ENCODE results near the gene ALDH2.
"Not testable (repeated sequence)": the region's sequence is repeated elsewhere in the genome, so short reads cannot be mapped to it uniquely, and the experiment has no call there.

Gene ALDH2

DNA sequence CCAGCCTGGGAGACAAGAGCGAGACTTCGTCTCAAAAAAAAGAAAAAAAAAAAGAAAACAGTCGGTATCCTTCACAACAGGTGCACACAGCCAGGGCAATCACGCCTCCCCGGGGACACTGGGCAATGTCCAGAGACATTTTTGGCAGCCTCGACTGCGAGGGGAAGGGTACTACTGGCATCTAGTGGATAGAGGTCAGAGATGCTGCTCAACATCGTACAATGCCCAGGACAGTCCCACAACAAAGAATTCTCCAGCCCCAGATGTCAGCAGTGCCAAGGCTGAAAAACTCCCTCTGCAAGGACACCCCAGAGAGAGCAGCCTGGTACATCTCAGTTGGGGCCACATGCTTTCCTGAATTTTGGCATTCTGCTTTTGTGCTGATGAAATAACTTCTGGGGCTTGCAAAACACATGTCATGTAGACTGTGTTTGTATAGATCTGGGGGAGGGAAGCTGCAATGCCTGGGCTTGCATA is 21.5 kb downstream of the ALDH2 start:
- DNase-seq (ENCODE audit: low read depth), result peak; percentile 71

DNA sequence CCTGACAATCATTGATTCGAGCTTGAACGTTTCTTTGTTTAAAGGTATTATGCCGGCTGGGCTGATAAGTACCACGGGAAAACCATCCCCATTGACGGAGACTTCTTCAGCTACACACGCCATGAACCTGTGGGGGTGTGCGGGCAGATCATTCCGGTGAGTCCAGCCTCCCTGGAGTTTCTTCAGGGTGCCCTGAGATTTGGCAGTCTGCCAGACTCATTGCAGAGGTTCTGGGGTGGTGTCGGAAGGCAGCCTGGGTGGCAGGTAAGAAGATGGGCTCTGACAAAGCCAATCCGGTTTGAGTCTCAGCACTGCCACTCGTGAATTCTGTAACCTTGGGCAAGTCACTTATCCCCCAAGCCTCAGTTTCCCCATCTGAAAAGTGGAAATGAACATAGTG is 23.0 kb downstream of the ALDH2 start:
- no peak for DNase-seq (ENCODE audit: low read depth)

DNA sequence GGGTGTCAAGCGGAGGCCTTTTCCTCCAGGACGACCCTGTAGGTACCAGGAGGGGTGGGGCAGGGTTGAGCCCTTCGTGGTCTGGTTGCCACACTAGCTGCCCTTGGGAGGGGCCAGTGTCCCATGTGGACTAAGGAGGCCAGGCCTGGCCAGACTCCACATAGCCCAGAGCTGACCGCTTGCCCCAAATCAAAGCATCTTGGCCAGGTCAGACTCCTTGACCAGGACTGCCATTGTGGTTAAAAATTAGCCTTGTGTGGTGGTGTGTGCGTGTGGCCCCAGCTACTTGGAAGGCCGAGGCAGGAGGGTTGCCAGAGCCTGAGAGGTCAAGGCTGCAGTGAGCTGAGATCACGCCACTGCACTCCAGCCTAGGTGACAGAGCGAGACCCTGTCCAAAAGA is 24.8 kb downstream of the ALDH2 start:
- DNase-seq (ENCODE audit: low read depth), result no peak

DNA sequence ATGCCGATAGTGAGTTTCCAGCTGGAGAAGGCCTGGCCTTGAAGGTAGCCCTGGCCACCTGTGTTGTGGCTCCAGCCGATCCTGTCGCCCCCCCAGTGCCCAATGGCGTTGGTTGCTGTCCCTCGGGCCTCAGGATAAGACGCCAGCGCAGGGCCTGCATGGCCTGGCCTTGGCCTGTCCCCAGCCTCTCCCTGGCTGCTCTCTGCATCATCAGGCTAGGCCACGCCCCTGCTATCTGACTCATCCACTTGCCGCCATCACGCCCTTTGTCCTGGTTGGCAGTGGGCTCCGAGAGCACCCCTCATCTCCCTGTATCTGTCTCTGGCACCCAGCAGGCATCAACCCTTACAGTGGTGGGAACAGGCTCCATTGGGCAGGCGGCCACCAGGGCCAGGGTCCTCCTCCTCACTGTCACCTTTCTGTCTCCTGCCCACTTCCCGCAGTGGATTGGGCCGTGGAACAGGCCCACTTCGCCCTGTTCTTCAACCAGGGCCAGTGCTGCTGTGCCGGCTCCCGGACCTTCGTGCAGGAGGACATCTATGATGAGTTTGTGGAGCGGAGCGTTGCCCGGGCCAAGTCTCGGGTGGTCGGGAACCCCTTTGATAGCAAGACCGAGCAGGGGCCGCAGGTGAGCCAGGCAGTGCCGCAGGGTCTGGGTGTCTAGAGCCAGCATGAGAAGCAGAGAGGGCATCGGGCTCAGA is 25.6 kb downstream of the ALDH2 start:
- DNase-seq (ENCODE audit: low read depth), result no peak

DNA sequence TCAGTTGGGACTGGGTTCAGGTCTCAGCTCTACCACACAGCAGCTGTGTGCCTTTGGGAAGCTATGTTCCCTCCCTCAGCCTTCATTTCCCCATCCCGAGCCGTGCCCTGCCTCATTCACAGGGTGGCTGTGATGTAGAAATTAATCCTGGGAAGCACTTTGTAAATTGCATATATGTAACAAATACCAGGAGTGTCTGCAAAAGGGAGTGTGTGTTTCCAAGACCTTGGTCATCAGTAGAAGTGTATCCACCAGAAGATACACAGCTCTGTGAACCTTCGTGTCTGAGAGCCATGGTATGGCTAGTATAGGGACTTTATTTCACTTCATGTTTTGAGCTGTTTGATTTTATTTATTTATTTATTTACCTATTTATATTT is 26.1 kb downstream of the ALDH2 start:
- DNase-seq (ENCODE audit: low read depth), result no peak

DNA sequence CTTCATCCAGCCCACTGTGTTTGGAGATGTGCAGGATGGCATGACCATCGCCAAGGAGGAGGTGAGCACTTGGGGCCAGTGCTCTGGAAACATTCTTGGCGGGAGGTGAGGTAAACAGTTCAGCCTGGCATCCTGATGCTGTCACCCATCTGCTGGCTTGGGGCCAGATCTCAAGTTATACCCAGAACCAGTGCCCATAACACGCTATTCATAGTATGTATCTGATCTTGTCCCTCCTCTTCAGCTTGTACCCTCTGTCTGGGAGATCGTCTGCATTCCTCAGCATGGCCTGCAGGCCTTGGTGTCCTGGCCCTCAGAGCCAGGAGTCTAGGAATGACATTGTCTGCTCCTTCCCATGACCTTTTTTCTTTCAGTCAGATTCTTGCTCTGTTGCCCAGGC is 31.4 kb downstream of the ALDH2 start:
- no peak for DNase-seq (ENCODE audit: low read depth)

DNA sequence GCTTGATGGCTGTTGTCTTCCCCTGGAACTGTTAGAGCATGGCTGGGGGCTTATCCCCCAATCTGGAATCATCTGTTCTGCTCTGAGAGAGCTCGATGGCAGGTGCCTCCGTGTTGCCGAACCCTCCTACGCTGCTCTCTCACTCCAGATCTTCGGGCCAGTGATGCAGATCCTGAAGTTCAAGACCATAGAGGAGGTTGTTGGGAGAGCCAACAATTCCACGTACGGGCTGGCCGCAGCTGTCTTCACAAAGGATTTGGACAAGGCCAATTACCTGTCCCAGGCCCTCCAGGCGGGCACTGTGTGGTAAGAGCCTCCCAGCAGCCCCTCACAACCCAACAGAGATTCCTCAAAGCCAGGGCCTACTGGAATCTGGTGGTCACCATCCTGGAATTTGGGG is 33.0 kb downstream of the ALDH2 start:
- no peak for DNase-seq (ENCODE audit: low read depth)

DNA sequence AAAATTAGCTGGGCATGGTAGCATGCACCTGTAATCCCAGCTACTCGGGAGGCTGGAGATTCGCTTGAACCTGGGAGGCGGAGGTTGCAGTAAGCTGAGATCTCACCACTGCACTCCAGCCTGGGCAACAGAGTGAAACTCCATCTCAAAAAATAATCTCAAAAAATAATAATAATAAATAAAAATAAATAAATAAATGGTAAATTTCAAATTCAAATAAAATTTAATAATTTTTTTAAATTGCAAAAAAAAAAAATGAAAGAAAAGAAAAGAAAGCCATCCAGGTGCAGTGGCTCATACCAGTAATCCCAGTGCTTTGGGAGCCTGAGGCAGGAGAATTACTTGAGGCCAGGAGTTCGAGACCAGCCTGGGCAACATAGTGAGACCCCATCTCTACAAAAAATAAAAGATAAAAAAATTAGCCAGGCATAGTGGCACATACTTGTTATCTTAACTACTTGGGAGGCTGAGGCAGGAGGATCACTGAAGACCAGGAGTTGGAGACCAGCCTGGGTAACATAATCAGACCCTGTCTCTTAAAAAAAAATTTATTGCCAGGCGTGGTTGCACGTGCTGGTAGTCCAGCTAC is 36.4 kb downstream of the ALDH2 start:
- no peak for DNase-seq (ENCODE audit: low read depth)

DNA sequence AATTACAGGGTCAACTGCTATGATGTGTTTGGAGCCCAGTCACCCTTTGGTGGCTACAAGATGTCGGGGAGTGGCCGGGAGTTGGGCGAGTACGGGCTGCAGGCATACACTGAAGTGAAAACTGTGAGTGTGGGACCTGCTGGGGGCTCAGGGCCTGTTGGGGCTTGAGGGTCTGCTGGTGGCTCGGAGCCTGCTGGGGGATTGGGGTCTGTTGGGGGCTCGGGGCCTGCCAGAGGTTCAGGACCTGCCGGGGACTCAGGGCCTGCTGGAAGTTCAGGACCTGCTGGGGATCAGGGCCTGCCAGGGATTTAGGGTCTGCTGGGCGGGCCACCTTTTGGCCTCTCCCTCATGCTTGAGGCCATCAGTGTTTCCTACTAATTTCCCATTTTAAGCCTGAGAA is 37.1 kb downstream of the ALDH2 start:
- DNase-seq (ENCODE audit: low read depth), result no peak

DNA sequence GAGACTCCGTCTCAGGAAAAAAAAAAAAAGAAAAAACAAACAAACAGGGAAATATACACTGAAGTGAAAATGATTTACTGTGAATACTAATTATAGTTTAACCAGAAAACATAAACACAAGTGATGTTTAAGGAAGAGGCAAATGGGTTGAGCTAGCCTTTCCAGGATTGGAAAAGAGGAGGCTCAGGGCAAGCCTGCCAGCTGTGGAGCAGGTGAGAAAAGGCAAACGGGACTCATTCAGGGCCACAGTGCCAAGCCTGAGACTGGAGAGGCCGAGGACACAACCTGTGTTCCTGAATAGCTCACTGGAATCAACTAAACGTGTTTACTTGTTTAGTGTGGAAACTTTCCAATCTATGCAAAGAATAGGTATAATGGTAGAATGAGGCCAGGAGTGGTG is 39.6 kb downstream of the ALDH2 start:
- no peak for DNase-seq (ENCODE audit: low read depth)

DNA sequence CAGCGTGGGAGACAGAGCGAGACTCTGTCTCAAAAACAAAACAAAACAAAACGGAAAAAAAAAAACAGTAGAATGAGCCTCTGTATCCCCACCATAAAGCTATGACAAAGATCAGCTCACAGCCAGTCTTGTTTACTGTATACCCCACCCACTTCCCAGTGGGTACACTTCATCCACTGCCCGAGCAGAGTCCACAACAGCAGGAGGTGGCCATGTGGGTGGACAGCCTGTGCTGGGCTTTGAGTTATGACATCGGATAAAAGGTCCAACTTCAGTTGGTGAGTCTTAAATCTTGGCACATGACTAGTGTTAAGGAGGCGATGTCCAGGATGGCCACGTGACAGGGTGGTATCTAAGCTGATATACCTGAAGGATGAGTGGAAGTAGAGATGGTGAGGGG is 40.5 kb downstream of the ALDH2 start:
- no peak for DNase-seq (ENCODE audit: low read depth)

DNA sequence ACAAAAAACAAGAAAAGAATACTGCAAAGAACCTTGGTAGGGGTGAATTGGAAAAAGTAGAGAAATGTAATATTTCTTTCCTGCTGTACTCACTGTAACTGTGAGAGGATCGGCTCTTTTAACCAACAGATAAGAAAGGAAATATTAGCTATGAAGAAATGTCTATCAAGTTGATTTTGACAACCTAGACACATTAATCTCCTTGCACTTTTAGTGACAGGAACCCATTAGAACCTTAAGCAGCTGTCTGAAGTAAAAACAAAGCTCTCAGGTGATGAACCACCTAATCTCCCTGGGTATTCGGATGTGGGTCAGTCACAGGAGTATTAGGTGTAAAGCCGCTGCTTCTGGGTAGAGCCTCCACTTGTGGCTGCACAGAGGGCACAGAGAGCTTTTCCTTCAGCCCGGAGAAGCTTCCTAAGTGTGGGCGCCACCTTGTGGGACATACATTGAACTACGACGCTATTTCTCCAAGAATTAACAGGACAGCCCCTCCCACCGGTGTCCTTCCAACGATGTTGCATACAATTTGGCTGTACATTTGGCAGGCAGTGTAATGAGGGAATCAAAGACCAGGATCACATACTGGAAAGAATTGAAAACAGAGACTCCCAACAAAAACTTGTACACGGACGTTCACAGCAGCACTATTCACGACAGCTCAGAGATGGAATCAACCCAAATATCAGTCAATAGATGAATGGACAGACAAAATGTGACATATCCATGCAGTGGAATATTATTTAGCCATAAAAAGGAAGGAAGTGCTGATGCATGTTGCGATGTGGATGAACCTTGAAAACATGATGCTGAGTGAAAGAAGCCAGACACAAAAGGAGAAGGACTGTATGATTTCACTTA is 46.4 kb downstream of the ALDH2 start:
- DNase-seq (ENCODE audit: low read depth), result peak; percentile 82

DNA sequence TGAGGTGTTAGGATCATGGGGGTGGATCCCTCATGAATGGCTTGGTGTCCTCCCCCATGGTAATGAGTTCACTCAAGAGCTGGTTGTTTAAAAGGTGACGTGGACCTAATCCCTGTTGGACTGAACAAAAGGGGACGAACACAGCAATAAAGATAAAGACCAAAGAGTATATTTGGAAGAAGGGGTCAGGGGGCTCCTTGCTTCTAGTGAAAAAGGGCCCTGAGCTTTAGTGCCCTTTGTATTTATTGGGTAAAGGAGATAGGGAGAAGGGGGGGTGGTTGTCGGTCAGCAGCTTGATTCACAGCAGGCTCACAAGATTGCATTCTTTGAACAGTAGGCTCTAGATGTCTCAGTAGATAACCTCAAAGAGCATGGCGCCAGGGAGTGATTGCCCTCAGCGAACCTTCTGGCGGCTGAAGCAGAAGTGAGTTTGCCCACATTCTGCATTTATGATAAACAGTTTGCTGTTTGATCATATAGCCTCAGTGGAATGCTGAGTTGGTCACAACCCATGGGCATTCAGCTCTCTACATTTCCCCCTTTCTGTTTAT is 49.4 kb downstream of the ALDH2 start:
- DNase-seq (ENCODE audit: low read depth), result no peak

DNA sequence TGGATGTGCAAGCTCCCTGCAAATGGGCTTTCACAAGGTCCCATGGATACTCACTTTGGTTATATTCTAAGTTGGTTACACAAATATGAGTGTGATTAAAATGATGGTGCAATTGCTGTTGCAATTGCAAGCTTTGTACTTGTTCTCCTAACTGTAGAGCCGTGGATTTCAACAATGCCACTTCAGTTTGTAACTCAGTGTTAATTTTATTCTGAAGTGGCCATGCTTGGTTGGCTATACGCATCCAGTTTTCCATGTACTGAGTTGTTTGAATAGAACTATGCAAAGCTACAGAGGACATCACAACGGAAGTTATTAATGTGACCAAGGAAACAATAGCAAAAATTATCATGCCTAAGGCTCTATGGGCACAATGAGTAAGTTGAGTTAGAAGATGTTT is 50.2 kb downstream of the ALDH2 start:
- not testable (repeated sequence) for DNase-seq (ENCODE audit: low read depth)

DNA sequence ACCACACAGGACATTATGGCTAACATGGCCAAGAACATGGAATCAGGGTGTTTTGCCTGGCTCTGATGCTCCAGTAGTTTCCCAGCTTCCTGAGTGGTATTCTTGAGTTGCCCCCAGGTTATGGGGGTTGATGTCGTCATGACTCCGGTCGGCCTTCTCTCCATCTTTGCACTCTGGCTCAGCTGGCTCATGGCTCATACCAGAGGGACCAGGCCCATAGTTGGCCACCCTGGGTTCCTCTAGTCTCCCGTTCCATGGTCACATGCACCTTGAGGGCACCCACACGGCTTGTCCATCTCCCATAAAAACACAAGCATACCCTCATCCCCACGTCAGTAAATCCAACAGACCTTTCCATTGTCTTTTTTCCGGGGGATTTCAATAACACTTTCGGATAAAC is 51.6 kb downstream of the ALDH2 start:
- no peak for DNase-seq (ENCODE audit: low read depth)

DNA sequence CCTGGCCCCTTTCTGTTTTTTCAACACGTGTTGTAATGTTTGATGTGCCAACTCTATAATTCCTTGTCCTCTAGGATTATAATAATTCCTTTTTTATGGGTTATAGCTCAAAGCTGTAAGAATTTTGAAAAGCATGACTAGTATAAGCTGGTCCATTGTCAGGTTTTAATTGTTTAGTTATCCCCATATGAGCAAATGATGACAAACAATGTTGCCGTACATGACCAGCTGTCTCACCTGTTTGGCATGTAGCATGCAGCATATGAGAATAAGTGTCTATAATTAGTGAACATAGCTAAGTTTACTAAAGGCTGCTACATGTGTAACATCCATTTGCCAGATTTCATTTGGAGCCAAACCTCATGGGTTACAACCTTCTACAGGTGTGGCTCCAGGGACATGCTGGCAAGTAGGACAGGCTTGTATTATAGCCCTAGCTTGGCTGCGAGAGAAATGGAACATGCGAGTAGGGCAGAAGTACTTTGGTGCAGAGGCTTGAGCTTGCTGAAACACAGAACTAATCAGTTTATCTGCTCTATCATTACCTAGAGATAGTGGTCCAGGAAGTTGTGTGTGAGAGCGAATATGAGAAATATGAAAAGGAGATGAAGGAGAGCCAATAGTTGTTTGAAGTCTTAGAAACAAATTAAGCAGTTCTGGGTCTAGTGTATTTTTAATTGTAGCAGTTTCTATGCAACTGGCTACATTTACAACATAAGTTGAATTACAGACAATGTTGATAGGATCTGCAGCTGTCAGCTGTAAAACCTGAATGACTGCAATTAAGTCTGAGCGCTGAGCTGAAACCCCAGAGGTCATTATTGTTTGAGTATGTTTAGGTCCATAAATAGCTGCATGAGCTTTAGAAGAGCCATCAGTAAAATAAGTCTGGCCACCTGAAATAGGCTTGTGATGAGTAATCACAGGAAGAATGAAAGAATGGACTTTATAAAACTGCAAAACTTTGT is 52.7 kb downstream of the ALDH2 start:
- DNase-seq (ENCODE audit: low read depth), result no peak

DNA sequence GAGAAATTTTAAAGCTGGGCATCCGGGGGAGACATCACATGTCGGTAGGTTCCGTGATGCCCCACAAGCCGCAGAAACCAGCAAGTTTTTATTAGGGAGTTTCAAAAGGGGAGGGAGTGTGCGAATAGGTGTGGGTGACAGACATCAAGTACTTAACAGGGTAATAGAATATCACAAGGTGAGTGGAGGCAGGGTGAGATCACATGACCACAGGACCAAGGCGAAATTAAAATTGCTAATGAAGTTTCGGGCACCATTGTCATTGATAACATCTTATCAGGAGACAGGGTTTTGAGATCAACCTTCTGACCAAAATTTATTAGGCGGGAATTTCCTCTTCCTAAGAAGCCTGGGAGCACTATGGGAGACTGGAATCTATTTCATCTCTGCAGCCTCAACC is 54.1 kb downstream of the ALDH2 start:
- DNase-seq (ENCODE audit: low read depth), result not testable (repeated sequence)

DNA sequence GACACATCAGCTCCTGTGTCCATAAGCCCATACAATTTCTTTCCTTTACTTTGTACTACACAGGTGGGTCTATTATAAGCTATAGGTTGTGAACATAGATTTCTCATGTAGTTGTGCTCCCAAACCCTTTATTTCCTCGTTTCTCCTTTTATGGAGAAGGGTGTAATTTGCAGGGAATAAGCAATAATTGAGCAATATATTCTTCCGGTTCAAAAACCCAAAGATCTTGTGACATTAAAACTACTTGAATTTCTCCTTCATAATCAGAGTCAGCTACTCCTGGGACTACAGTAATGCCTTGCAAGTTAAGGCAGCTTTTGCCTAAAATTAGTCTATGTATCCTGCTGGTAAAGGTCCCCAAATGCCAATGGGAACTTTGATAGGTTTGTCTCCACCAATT is 56.2 kb downstream of the ALDH2 start:
- no peak for DNase-seq (ENCODE audit: low read depth)

DNA sequence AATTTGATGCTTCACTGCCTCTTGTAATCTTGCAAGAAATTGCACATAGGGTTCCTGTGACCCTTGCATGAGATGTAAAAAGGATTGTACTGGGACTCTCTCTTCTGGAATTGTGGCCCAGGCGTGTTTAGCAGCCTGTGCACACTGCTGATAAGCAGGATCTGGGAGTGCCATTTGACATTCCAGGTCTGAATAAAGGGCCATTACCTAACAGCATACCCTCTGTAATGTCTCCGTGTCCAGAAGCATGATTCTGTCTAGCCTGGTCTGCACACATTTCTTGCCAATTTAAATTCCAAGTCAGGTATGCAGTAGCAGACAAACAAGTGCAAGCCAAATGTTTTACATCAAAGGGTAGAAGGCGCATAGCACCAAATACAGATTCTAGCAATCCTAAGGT is 57.2 kb downstream of the ALDH2 start:
- no peak for DNase-seq (ENCODE audit: low read depth)

DNA sequence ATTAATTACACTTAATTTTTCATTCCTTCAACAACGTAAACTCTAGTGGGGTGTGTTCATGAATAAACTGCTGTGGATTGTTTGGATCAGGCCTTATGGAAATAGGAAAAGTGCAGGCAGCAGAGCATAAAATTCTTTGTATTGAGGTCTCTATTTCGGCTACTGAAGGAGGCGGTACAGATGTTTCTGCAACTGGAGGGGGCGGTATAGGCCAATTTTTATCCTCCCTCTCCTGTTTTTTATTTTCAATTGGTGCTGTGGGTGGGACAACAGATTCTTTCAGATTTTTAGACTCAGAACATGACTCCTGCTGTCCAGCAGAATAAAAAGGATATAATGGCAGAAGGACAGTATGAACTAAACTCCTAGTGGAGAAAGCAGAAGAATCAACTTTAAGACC is 57.6 kb downstream of the ALDH2 start:
- not testable (repeated sequence) for DNase-seq (ENCODE audit: low read depth)

DNA sequence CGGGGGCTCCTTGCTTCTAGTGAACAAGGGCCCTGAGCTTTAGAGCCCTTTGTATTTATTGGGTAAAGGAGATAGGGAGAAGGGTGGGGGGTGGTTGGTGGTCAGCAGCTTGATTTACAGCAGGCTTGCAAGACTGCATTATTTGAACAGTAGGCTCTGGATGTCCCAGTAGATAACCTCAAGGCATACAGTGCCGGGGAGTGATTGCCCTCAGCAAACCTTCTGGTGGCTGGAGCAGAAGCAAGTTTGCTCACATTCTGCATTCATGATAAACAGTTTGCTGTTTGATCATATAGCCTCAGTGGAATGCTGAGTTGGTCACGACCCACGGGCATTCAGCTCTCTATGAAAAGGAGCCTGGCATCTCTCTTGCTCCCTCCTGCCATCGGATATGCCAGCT is 58.8 kb downstream of the ALDH2 start:
- DNase-seq (ENCODE audit: low read depth), result no peak

DNA sequence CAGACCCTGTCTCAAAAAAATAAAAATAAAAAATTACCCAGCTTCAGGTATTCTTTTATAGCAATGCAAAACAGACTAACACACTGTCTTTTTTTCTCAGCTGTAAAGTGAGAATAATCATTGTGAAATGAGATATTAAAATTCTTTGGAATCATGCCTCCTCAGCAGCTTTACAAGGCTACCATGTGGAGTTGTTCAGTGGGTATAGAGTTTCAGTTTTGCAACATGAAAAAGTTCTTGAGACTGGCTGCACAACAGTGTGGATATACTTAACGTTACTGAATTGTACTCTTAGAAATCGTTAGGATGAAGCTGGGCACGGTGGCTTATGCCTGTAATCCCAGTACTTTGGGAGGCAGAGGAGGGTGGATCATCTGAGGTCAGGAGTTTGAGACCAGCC is 59.6 kb downstream of the ALDH2 start:
- DNase-seq (ENCODE audit: low read depth), result peak; percentile 33
